ENCODE data around the gene SEC16B.

The SEC16B gene

DNA sequence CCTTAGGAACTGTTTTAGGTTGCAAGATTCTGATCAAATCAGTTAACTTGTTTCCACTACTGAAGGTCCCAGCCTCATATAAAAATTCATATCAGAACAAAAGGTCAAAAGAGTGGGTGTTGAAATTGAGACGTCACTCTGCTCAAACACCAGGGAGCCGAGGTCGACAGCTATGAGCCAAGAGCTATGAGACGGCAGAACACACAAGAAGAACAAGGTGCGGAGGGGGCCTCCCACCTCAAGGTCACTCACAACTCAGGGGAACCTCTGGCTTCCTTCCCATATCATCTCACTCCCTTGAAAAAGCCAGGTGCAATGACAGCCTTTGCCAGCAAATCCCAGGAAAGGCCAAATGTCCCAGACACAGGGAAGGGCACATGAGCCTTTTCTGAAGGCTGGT is 749 bp downstream of the SEC16B start:
- no peaks in the 10 kb centered on the region for H3K79me2 ChIP-seq (ENCODE audit: insufficient read depth, low read depth)
- H3K9ac ChIP-seq = no peak overlapping the region
- no peak for TF ChIP-seq CTCF (conservative IDR thresholded peaks at IDR 0.05; ENCODE audit: low read depth, low read length)
- H3K27me3 ChIP-seq (ENCODE audit: insufficient read depth, low read depth) = no peaks in the 10 kb centered on the region
- no peaks in the 10 kb centered on the region for H3K4me1 ChIP-seq (ENCODE audit: low read depth, poor library complexity, severe bottlenecking)
- H4K20me1 ChIP-seq (ENCODE audit: insufficient read depth) = no peaks in the 10 kb centered on the region
- no peak overlapping the region for H3K4me2 ChIP-seq
- H2AFZ ChIP-seq (ENCODE audit: low read depth) = no peak overlapping the region
- H3K27ac ChIP-seq = no peak overlapping the region
- H3K36me3 ChIP-seq (ENCODE audit: insufficient read depth) = no peaks in the 10 kb centered on the region
- H3K4me3 ChIP-seq (IDR thresholded peaks at IDR 0.05; ENCODE audit: insufficient read depth, low read depth, low read length) = no peak overlapping the region

GRCh38 chr1:177966199-177966598 is 3.7 kb downstream of the SEC16B start:
- no peaks in the 10 kb centered on the region for H3K4me1 ChIP-seq (ENCODE audit: low read depth, poor library complexity, severe bottlenecking)
- no peak overlapping the region for H3K4me2 ChIP-seq
- H4K20me1 ChIP-seq (ENCODE audit: insufficient read depth) = no peaks in the 10 kb centered on the region
- H3K4me3 ChIP-seq (IDR thresholded peaks at IDR 0.05; ENCODE audit: insufficient read depth, low read depth, low read length) = no peak overlapping the region
- H3K79me2 ChIP-seq (ENCODE audit: insufficient read depth, low read depth) = no peaks in the 10 kb centered on the region
- no peak for TF ChIP-seq CTCF (conservative IDR thresholded peaks at IDR 0.05; ENCODE audit: low read depth, low read length)
- no peak overlapping the region for H3K9ac ChIP-seq
- no peak overlapping the region for H2AFZ ChIP-seq (ENCODE audit: low read depth)
- no peak overlapping the region for H3K27ac ChIP-seq
- no peaks in the 10 kb centered on the region for H3K27me3 ChIP-seq (ENCODE audit: insufficient read depth, low read depth)
- H3K36me3 ChIP-seq (ENCODE audit: insufficient read depth) = no peaks in the 10 kb centered on the region

- H3K27ac ChIP-seq = no peak overlapping the region
- no peak overlapping the region for H3K4me3 ChIP-seq (IDR thresholded peaks at IDR 0.05; ENCODE audit: insufficient read depth, low read depth, low read length)
- TF ChIP-seq CTCF (conservative IDR thresholded peaks at IDR 0.05; ENCODE audit: low read depth, low read length) = no peak
- no peaks in the 10 kb centered on the region for H4K20me1 ChIP-seq (ENCODE audit: insufficient read depth)
- H3K9ac ChIP-seq = no peak overlapping the region
- no peaks in the 10 kb centered on the region for H3K36me3 ChIP-seq (ENCODE audit: insufficient read depth)
- no peaks in the 10 kb centered on the region for H3K4me1 ChIP-seq (ENCODE audit: low read depth, poor library complexity, severe bottlenecking)
- H3K79me2 ChIP-seq (ENCODE audit: insufficient read depth, low read depth) = no peaks in the 10 kb centered on the region
- H3K27me3 ChIP-seq (ENCODE audit: insufficient read depth, low read depth) = no peaks in the 10 kb centered on the region
- H3K4me2 ChIP-seq = no peak overlapping the region
- H2AFZ ChIP-seq (ENCODE audit: low read depth) = no peak overlapping the region
These were observed 4.6 kb downstream of the SEC16B start for GRCh38 chr1:177965293-177965692.

DNA sequence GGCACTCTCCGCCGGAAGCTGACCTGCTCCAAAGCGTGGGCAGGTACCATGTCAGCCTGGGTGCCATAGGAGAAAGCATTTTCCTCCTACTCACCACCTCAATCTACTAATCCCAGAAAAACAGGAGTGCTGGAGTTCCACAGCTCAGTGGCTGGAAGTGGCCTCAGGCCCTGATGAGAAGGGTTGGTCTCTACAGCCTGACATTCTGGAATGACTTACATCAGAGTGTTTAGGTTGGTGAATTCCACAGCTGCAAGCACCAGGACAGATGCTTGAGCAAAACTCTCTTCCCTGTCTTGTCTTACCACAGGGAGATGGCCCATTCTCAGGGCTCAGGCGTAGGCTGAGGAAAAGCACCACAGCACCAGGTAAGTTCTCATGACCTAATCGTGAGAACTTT is 5.5 kb downstream of the SEC16B start:
- Histone ChIP-seq H3K4me2 (no peak overlapping the region), H3K27me3 (ENCODE audit: insufficient read depth, low read depth) (no peaks in the 10 kb centered on the region), H4K20me1 (ENCODE audit: insufficient read depth) (no peaks in the 10 kb centered on the region), H3K36me3 (ENCODE audit: insufficient read depth) (no peaks in the 10 kb centered on the region), H3K4me1 (ENCODE audit: low read depth, poor library complexity, severe bottlenecking) (no peaks in the 10 kb centered on the region), H3K4me3 (IDR thresholded peaks at IDR 0.05; ENCODE audit: insufficient read depth, low read depth, low read length) (no peak overlapping the region), H3K9ac (no peak overlapping the region), H3K27ac (no peak overlapping the region), H2AFZ (ENCODE audit: low read depth) (no peak overlapping the region), H3K79me2 (ENCODE audit: insufficient read depth, low read depth) (no peaks in the 10 kb centered on the region)
- no peak for TF ChIP-seq CTCF (conservative IDR thresholded peaks at IDR 0.05; ENCODE audit: low read depth, low read length)
